Measurements from ENCODE around the gene TTI1. TPM values are rescaled to one million over a fixed set of nuclear protein-coding genes. Genes with fewer than 3 reads are reported as not detected.

TTI1 gene
- total RNA-seq, 1 experiment from 2014 or later, result 26.9 TPM

- no peaks in the 10 kb centered on the region for H3K9me3 ChIP-seq (ENCODE audit: control insufficient read depth in 1 of 2, insufficient read depth in 1 of 2, low read depth in 1 of 2, low read length in 2 of 2)
- intact Hi-C loops (cut with micrococcal nuclease), result no loop called here
- H3K36me3 ChIP-seq (ENCODE audit: control insufficient read depth in 1 of 2, insufficient read depth in 2 of 2, low read length in 2 of 2), result peaks cover 0 to 17% of the 10 kb centered on the region in 2 experiments; a peak in 3 of 4 replicates
- ATAC-seq (no peak), DNase-seq (ENCODE audit: low read depth, low spot score) (no peak)
- BruUV-seq (replicated peaks), result no TSS peak
- H4K20me1 ChIP-seq (ENCODE audit: insufficient read depth), result no peaks in the 10 kb centered on the region
- no peak overlapping the region for H3K4me3 ChIP-seq (replicated peaks in 1 of 2; ENCODE audit: low read depth in 1 of 2, low read length in 2 of 2)
- CTCF ChIA-PET, result no interaction called here
- H3K27ac ChIP-seq (ENCODE audit: low read depth, low read length), result no peak overlapping the region
- no peaks in the 10 kb centered on the region for H3K79me2 ChIP-seq (ENCODE audit: insufficient read depth, low read length)
- POLR2A ChIA-PET, result no interaction called here
- no peak overlapping the region for H3K9ac ChIP-seq (ENCODE audit: low read length)
- no peak overlapping the region for H2AFZ ChIP-seq (ENCODE audit: low read depth, low read length, poor library complexity, severe bottlenecking)
- no peak for TF ChIP-seq MAX (IDR thresholded peaks at IDR 0.05)
- no peak for TF ChIP-seq POLR2AphosphoS5 (IDR thresholded peaks at IDR 0.05; ENCODE audit: low read depth, low read length)
- TF ChIP-seq EZH2phosphoT487 (IDR thresholded peaks at IDR 0.05; ENCODE audit: borderline replicate concordance), result no peak
- TF ChIP-seq REST (IDR thresholded peaks at IDR 0.05; ENCODE audit: low read depth), result no peak
- no peak for TF ChIP-seq ZFX (IDR thresholded peaks at IDR 0.05)
- no peak for TF ChIP-seq YY1 (IDR thresholded peaks at IDR 0.05; ENCODE audit: extremely low read depth, insufficient replicate concordance, low read depth, low read length)
- TF ChIP-seq FOSL1 (IDR thresholded peaks at IDR 0.05; ENCODE audit: low read depth), result no peak
- TF ChIP-seq POLR2A (IDR thresholded peaks at IDR 0.05; ENCODE audit: borderline replicate concordance, extremely low read depth, insufficient read depth, insufficient read length), result no peak
- TF ChIP-seq EGR1 (IDR thresholded peaks at IDR 0.05; ENCODE audit: low read depth), result no peak
- TF ChIP-seq ZNF274 (IDR thresholded peaks at IDR 0.05; ENCODE audit: low read depth, low read length), result no peak
- TF ChIP-seq, protein P1, sequence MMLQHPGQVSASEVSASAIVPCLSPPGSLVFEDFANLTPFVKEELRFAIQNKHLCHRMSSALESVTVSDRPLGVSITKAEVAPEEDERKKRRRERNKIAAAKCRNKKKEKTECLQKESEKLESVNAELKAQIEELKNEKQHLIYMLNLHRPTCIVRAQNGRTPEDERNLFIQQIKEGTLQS (IDR thresholded peaks at IDR 0.05), result no peak
- no peak for TF ChIP-seq JUND (IDR thresholded peaks at IDR 0.05)
- no peak for TF ChIP-seq RAD21 (IDR thresholded peaks at IDR 0.05; ENCODE audit: low read depth)
- TF ChIP-seq TCF7L2 (IDR thresholded peaks at IDR 0.05; ENCODE audit: borderline replicate concordance, extremely low read depth, insufficient read depth, insufficient read length), result no peak
- TF ChIP-seq, protein P2, sequence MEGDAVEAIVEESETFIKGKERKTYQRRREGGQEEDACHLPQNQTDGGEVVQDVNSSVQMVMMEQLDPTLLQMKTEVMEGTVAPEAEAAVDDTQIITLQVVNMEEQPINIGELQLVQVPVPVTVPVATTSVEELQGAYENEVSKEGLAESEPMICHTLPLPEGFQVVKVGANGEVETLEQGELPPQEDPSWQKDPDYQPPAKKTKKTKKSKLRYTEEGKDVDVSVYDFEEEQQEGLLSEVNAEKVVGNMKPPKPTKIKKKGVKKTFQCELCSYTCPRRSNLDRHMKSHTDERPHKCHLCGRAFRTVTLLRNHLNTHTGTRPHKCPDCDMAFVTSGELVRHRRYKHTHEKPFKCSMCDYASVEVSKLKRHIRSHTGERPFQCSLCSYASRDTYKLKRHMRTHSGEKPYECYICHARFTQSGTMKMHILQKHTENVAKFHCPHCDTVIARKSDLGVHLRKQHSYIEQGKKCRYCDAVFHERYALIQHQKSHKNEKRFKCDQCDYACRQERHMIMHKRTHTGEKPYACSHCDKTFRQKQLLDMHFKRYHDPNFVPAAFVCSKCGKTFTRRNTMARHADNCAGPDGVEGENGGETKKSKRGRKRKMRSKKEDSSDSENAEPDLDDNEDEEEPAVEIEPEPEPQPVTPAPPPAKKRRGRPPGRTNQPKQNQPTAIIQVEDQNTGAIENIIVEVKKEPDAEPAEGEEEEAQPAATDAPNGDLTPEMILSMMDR (IDR thresholded peaks at IDR 0.05 in 2 of 3, conservative IDR thresholded peaks at IDR 0.05 in 1 of 3; ENCODE audit: borderline replicate concordance in 1 of 3, insufficient read depth in 1 of 3, low read depth in 2 of 3, low read length in 2 of 3), result no peak
- no peak for TF ChIP-seq ZBTB33 (IDR thresholded peaks at IDR 0.05; ENCODE audit: extremely low read depth, insufficient replicate concordance, low read length)
- no peak for TF ChIP-seq SP1 (IDR thresholded peaks at IDR 0.05; ENCODE audit: low read depth)
- RAD21 ChIA-PET (ENCODE audit: low non-redundant PET in 1 of 2, low total read pairs in 2 of 2, uncharacterized antibody in 2 of 2, unreplicated experiment in 2 of 2), result no interaction called here
- H3K9me2 ChIP-seq (ENCODE audit: insufficient read depth), result no peaks in the 10 kb centered on the region
- H3K27me3 ChIP-seq (ENCODE audit: insufficient read depth, low read length), result no peaks in the 10 kb centered on the region
- no peaks in the 10 kb centered on the region for H3K4me1 ChIP-seq (ENCODE audit: control insufficient read depth in 1 of 2, insufficient read depth in 2 of 2, low read length in 2 of 2)
- H3K4me2 ChIP-seq (ENCODE audit: low read length), result no peak overlapping the region
These were observed 52.4 kb downstream of the TTI1 start for GRCh38 chr20:37980876-37981275.
